ENCODE data around the gene USP17L17. TPM values are rescaled to one million over a fixed set of nuclear protein-coding genes. Genes with fewer than 3 reads are reported as not detected.
"Not testable (repeated sequence)": the region's sequence is repeated elsewhere in the genome, so short reads cannot be mapped to it uniquely, and the experiment has no call there.

The USP17L17 gene, protein sequence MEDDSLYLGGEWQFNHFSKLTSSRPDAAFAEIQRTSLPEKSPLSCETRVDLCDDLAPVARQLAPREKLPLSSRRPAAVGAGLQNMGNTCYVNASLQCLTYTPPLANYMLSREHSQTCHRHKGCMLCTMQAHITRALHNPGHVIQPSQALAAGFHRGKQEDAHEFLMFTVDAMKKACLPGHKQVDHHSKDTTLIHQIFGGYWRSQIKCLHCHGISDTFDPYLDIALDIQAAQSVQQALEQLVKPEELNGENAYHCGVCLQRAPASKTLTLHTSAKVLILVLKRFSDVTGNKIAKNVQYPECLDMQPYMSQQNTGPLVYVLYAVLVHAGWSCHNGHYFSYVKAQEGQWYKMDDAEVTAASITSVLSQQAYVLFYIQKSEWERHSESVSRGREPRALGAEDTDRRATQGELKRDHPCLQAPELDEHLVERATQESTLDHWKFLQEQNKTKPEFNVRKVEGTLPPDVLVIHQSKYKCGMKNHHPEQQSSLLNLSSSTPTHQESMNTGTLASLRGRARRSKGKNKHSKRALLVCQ
- total RNA-seq (ENCODE audit: low replicate concordance): not detected in 2 replicates
- long read RNA-seq: 0 reads

GRCh38 chr4:9243579-9243978 is at the start of gene USP17L17:
Gene USP17L17 (plus strand): TSS chr4:9243879. CDS start chr4:9243879, 0 bp downstream.
- DNase-seq (ENCODE audit: extremely low spot score, unreplicated experiment); H3K4me1 Mint-ChIP-seq (ENCODE audit: unreplicated experiment); H3K36me3 Mint-ChIP-seq; H3K27me3 Mint-ChIP-seq; H3K9me3 Mint-ChIP-seq; H3K4me3 Mint-ChIP-seq; H3K27ac Mint-ChIP-seq: not testable (repeated sequence)

DNA sequence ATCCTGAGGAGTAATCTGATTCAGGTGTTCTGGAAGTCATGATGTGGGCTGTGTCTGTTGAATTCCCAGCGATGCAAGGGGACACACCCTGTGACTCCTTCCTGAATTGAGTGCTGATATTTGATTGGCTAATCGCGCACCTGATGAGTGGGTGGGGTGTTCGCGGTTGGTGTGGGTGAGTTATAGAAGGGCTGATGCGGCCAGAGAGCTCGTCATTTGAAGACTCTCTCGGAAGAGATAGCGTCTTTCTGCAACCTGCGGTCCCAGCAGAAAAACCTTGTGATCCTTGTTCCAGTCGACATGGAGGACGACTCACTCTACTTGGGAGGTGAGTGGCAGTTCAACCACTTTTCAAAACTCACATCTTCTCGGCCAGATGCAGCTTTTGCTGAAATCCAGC is 33.3 kb upstream of the USP17L17 start, which contains the start of gene USP17L10:
USP17L10 (plus strand) TSS at position 301 of the 400 bp plus-strand sequence; CDS start at position 301, 0 bp downstream.
- H3K4me1 Mint-ChIP-seq (ENCODE audit: unreplicated experiment); H3K4me3 Mint-ChIP-seq; H3K36me3 Mint-ChIP-seq; H3K27me3 Mint-ChIP-seq; DNase-seq (ENCODE audit: extremely low spot score, unreplicated experiment); H3K9me3 Mint-ChIP-seq; H3K27ac Mint-ChIP-seq: not testable (repeated sequence)

- not testable (repeated sequence) for H3K27me3 Mint-ChIP-seq; H3K9me3 Mint-ChIP-seq; H3K4me1 Mint-ChIP-seq (ENCODE audit: unreplicated experiment); H3K36me3 Mint-ChIP-seq; H3K27ac Mint-ChIP-seq; DNase-seq (ENCODE audit: extremely low spot score, unreplicated experiment); H3K4me3 Mint-ChIP-seq
These were observed 29.0 kb upstream of the USP17L17 start for GRCh38 chr4:9214701-9215100.

GRCh38 chr4:9215105-9215504 is 28.6 kb upstream of the USP17L17 start, which contains the start of gene USP17L11:
Gene USP17L11 (plus strand): TSS chr4:9215405. CDS start chr4:9215405, 0 bp downstream.
- H3K36me3 Mint-ChIP-seq; H3K27me3 Mint-ChIP-seq; DNase-seq (ENCODE audit: extremely low spot score, unreplicated experiment); H3K27ac Mint-ChIP-seq; H3K9me3 Mint-ChIP-seq; H3K4me3 Mint-ChIP-seq; H3K4me1 Mint-ChIP-seq (ENCODE audit: unreplicated experiment): not testable (repeated sequence)

DNA sequence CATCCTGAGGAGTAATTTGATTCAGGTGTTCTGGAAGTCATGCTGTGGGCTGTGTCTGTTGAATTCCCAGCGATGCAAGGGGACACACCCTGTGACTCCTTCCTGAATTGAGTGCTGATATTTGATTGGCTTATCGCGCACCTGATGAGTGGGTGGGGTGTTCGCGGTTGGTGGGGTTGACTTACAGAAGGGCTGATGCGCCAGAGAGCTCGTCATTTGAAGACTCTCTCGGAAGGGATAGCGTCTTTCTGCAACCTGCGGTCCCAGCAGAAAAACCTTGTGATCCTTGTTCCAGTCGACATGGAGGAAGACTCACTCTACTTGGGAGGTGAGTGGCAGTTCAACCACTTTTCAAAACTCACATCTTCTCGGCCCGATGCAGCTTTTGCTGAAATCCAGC is 23.8 kb upstream of the USP17L17 start, which contains the start of gene USP17L12:
USP17L12 (plus strand) TSS at position 301 of the 400 bp plus-strand sequence; CDS start at position 301, 0 bp downstream.
- H3K9me3 Mint-ChIP-seq; H3K27ac Mint-ChIP-seq; H3K4me1 Mint-ChIP-seq (ENCODE audit: unreplicated experiment); DNase-seq (ENCODE audit: extremely low spot score, unreplicated experiment); H3K27me3 Mint-ChIP-seq; H3K4me3 Mint-ChIP-seq; H3K36me3 Mint-ChIP-seq: not testable (repeated sequence)

- not testable (repeated sequence) for DNase-seq (ENCODE audit: extremely low spot score, unreplicated experiment); H3K36me3 Mint-ChIP-seq; H3K9me3 Mint-ChIP-seq; H3K27me3 Mint-ChIP-seq; H3K27ac Mint-ChIP-seq; H3K4me1 Mint-ChIP-seq (ENCODE audit: unreplicated experiment); H3K4me3 Mint-ChIP-seq
These were observed 19.1 kb upstream of the USP17L17 start, which contains the start of gene USP17L13 for GRCh38 chr4:9224596-9224995. Gene USP17L13 (plus strand): TSS chr4:9224896. CDS start chr4:9224896, 0 bp downstream.

GRCh38 chr4:9230249-9230648 is 13.4 kb upstream of the USP17L17 start:
- not testable (repeated sequence) for DNase-seq (ENCODE audit: extremely low spot score, unreplicated experiment); H3K4me1 Mint-ChIP-seq (ENCODE audit: unreplicated experiment); H3K27ac Mint-ChIP-seq; H3K9me3 Mint-ChIP-seq; H3K4me3 Mint-ChIP-seq; H3K27me3 Mint-ChIP-seq; H3K36me3 Mint-ChIP-seq

DNA sequence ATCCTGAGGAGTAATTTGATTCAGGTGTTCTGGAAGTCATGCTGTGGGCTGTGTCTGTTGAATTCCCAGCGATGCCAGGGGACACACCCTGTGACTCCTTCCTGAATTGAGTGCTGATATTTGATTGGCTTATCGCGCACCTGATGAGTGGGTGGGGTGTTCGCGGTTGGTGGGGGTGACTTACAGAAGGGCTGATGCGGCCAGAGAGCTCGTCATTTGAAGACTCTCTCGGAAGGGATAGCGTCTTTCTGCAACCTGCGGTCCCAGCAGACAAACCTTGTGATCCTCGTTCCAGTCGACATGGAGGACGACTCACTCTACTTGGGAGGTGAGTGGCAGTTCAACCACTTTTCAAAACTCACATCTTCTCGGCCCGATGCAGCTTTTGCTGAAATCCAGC is 9.6 kb upstream of the USP17L17 start, which contains the start of gene USP17L15:
USP17L15 (plus strand) TSS at position 301 of the 400 bp plus-strand sequence; CDS start at position 301, 0 bp downstream.
- not testable (repeated sequence) for DNase-seq (ENCODE audit: extremely low spot score, unreplicated experiment); H3K4me1 Mint-ChIP-seq (ENCODE audit: unreplicated experiment); H3K36me3 Mint-ChIP-seq; H3K9me3 Mint-ChIP-seq; H3K27me3 Mint-ChIP-seq; H3K4me3 Mint-ChIP-seq; H3K27ac Mint-ChIP-seq

DNA sequence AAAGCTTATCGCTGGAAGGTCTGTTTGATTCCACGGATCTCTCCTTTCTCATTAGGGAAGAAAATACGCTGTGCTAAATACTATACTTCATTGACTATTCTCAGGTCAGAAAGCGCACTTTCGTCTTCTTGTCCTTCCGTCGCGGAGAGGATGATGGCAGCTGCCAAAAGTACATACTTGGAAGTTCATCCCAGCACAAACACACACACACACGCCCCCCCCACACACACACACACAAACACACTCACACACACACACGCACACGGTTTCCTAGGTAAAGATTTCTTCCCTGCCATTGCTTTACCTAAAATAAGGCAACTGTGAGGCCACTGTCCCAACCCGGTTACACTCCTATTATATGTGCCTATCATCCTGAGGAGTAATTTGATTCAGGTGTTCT is 5.2 kb upstream of the USP17L17 start:
- not testable (repeated sequence) for H3K4me1 Mint-ChIP-seq (ENCODE audit: unreplicated experiment); H3K27ac Mint-ChIP-seq; H3K27me3 Mint-ChIP-seq; H3K4me3 Mint-ChIP-seq; H3K36me3 Mint-ChIP-seq; H3K9me3 Mint-ChIP-seq; DNase-seq (ENCODE audit: extremely low spot score, unreplicated experiment)

- not testable (repeated sequence) for H3K27me3 Mint-ChIP-seq; H3K4me1 Mint-ChIP-seq (ENCODE audit: unreplicated experiment); H3K9me3 Mint-ChIP-seq; H3K4me3 Mint-ChIP-seq; H3K27ac Mint-ChIP-seq; H3K36me3 Mint-ChIP-seq
- DNase-seq (ENCODE audit: extremely low spot score, unreplicated experiment): peak; percentile 62
These were observed 4.4 kb downstream of the USP17L17 start, which contains the start of gene USP17L18 for GRCh38 chr4:9247953-9248680. Gene USP17L18 (plus strand): TSS chr4:9248630. CDS start chr4:9248630, 0 bp downstream.

GRCh38 chr4:9253078-9253477 is 9.4 kb downstream of the USP17L17 start, which contains the start of gene USP17L19:
Gene USP17L19 (plus strand): TSS chr4:9253378. CDS start chr4:9253378, 0 bp downstream.
- not testable (repeated sequence) for H3K27me3 Mint-ChIP-seq; H3K9me3 Mint-ChIP-seq; DNase-seq (ENCODE audit: extremely low spot score, unreplicated experiment); H3K36me3 Mint-ChIP-seq; H3K27ac Mint-ChIP-seq; H3K4me3 Mint-ChIP-seq; H3K4me1 Mint-ChIP-seq (ENCODE audit: unreplicated experiment)

GRCh38 chr4:9257824-9258223 is 14.1 kb downstream of the USP17L17 start, which contains the start of gene USP17L20:
Gene USP17L20 (plus strand): TSS chr4:9258124. CDS start chr4:9258124, 0 bp downstream.
- not testable (repeated sequence) for H3K36me3 Mint-ChIP-seq; H3K9me3 Mint-ChIP-seq; H3K27ac Mint-ChIP-seq; H3K4me1 Mint-ChIP-seq (ENCODE audit: unreplicated experiment); H3K27me3 Mint-ChIP-seq; DNase-seq (ENCODE audit: extremely low spot score, unreplicated experiment); H3K4me3 Mint-ChIP-seq

DNA sequence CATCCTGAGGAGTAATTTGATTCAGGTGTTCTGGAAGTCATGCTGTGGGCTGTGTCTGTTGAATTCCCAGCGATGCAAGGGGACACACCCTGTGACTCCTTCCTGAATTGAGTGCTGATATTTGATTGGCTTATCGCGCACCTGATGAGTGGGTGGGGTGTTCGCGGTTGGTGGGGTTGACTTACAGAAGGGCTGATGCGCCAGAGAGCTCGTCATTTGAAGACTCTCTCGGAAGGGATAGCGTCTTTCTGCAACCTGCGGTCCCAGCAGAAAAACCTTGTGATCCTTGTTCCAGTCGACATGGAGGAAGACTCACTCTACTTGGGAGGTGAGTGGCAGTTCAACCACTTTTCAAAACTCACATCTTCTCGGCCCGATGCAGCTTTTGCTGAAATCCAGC is 18.9 kb downstream of the USP17L17 start, which contains the start of gene USP17L21:
USP17L21 (plus strand) TSS at position 301 of the 400 bp plus-strand sequence; CDS start at position 301, 0 bp downstream.
- not testable (repeated sequence) for H3K4me3 Mint-ChIP-seq; H3K27ac Mint-ChIP-seq; DNase-seq (ENCODE audit: extremely low spot score, unreplicated experiment); H3K36me3 Mint-ChIP-seq; H3K9me3 Mint-ChIP-seq; H3K4me1 Mint-ChIP-seq (ENCODE audit: unreplicated experiment); H3K27me3 Mint-ChIP-seq
